Measurements from ENCODE around the gene CFAP97D1. TPM values are rescaled to one million over a fixed set of nuclear protein-coding genes. Genes with fewer than 3 reads are reported as not detected.

Gene CFAP97D1
- total and polyA plus RNA-seq, 2 donors (not counting 1 experiment from before 2014, with no cell fraction given) = 0.01 TPM; not detected in 1

GRCh38 chr17:43822570-43823190, 42.4 kb downstream of the CFAP97D1 start:
- TF ChIP-seq EZH2 (IDR thresholded peaks at IDR 0.05; ENCODE audit: borderline replicate concordance, insufficient read depth, low read depth, low read length, poor library complexity, severe bottlenecking) = no peak
- no peak for TF ChIP-seq CTCF (IDR thresholded peaks at IDR 0.05)
- no peak for ATAC-seq (ENCODE audit: low read depth)
- Mint-ChIP-seq H3K4me1 (no peaks in the 10 kb centered on the region), H3K27ac (no peak overlapping the region), H3K4me3 (no peak overlapping the region), H3K27me3 (peaks cover 9% of the 10 kb centered on the region), H3K9me3 (ENCODE audit: insufficient read depth) (no peaks in the 10 kb centered on the region)
- H3K9me3 ChIP-seq (ENCODE audit: control extremely low read depth in 1 of 3, control insufficient read depth in 2 of 3, insufficient read depth in 1 of 3, low read length in 2 of 3) = no peaks in the 10 kb centered on the region
- no peaks in the 10 kb centered on the region for H3K36me3 ChIP-seq (replicated peaks in 1 of 2; ENCODE audit: control extremely low read depth in 1 of 2, control insufficient read depth in 1 of 2, extremely low read depth in 1 of 2, insufficient read depth in 2 of 2, low read length in 1 of 2)
- no peaks in the 10 kb centered on the region for H4K20me1 ChIP-seq (ENCODE audit: control insufficient read depth, insufficient read depth, low read length, poor library complexity, severe bottlenecking)
- CTCF ChIA-PET = no interaction called here
- H3K9ac ChIP-seq (ENCODE audit: low read length) = no peak overlapping the region
- H2AFZ ChIP-seq (ENCODE audit: insufficient read depth, low read depth, low read length, poor library complexity, severe bottlenecking) = no peak overlapping the region
- H3K27ac ChIP-seq (ENCODE audit: low read length in 2 of 2) = no peak overlapping the region
- no peak overlapping the region for H3K4me2 ChIP-seq (replicated peaks; ENCODE audit: low read depth, low read length, poor library complexity, severe bottlenecking)
- no peaks in the 10 kb centered on the region for H3K79me2 ChIP-seq (ENCODE audit: control insufficient read depth, insufficient read depth, low read length)
- WGBS (ENCODE audit: insufficient coverage) = no CpG with 5 or more reads among the region's 5 CpGs
- no peaks in the 10 kb centered on the region for H3K27me3 ChIP-seq (replicated peaks in 1 of 4; ENCODE audit: control extremely low read depth in 1 of 4, control insufficient read depth in 3 of 4, insufficient read depth in 4 of 4, low read length in 3 of 4)
- intact Hi-C loops (cut with micrococcal nuclease) = no loop called here
- no peak overlapping the region for H3K4me3 ChIP-seq (ENCODE audit: control extremely low read depth in 1 of 5, extremely low read depth in 1 of 5, insufficient read depth in 1 of 5, low read depth in 2 of 5, low read length in 4 of 5)
- H3K4me1 ChIP-seq (ENCODE audit: control insufficient read depth in 2 of 2, insufficient read depth in 2 of 2, low read length in 2 of 2) = no peaks in the 10 kb centered on the region
- POLR2A ChIA-PET = no interaction called here
- DNase-seq = no peak

- WGBS (ENCODE audit: insufficient coverage) = 85% methylated on average over 4 of the region's 10 CpGs
- H3K9me3 ChIP-seq (ENCODE audit: control extremely low read depth in 1 of 3, control insufficient read depth in 2 of 3, insufficient read depth in 1 of 3, low read length in 2 of 3) = no peaks in the 10 kb centered on the region
- TF ChIP-seq CTCF (IDR thresholded peaks at IDR 0.05) (no peak), EZH2 (IDR thresholded peaks at IDR 0.05; ENCODE audit: borderline replicate concordance, insufficient read depth, low read depth, low read length, poor library complexity, severe bottlenecking) (no peak)
- no peak overlapping the region for H3K9ac ChIP-seq (ENCODE audit: low read length)
- no peaks in the 10 kb centered on the region for H3K27me3 ChIP-seq (replicated peaks in 1 of 4; ENCODE audit: control extremely low read depth in 1 of 4, control insufficient read depth in 3 of 4, insufficient read depth in 4 of 4, low read length in 3 of 4)
- H4K20me1 ChIP-seq (ENCODE audit: control insufficient read depth, insufficient read depth, low read length, poor library complexity, severe bottlenecking) = no peaks in the 10 kb centered on the region
- ATAC-seq (ENCODE audit: low read depth) (no peak), DNase-seq (no peak)
- H3K79me2 ChIP-seq (ENCODE audit: control insufficient read depth, insufficient read depth, low read length) = no peaks in the 10 kb centered on the region
- CTCF ChIA-PET = no interaction called here
- no peak overlapping the region for H3K4me3 ChIP-seq (ENCODE audit: control extremely low read depth in 1 of 5, extremely low read depth in 1 of 5, insufficient read depth in 1 of 5, low read depth in 2 of 5, low read length in 4 of 5)
- H2AFZ ChIP-seq (ENCODE audit: insufficient read depth, low read depth, low read length, poor library complexity, severe bottlenecking) = no peak overlapping the region
- H3K27ac ChIP-seq (ENCODE audit: low read length in 2 of 2) = no peak overlapping the region
- H3K4me2 ChIP-seq (replicated peaks; ENCODE audit: low read depth, low read length, poor library complexity, severe bottlenecking) = no peak overlapping the region
- Mint-ChIP-seq H3K9me3 (ENCODE audit: insufficient read depth) (no peaks in the 10 kb centered on the region), H3K27me3 (peaks cover 18% of the 10 kb centered on the region), H3K4me1 (no peaks in the 10 kb centered on the region), H3K4me3 (no peak overlapping the region), H3K27ac (no peak overlapping the region)
- H3K4me1 ChIP-seq (ENCODE audit: control insufficient read depth in 2 of 2, insufficient read depth in 2 of 2, low read length in 2 of 2) = no peaks in the 10 kb centered on the region
- POLR2A ChIA-PET = no interaction called here
- H3K36me3 ChIP-seq (replicated peaks in 1 of 2; ENCODE audit: control extremely low read depth in 1 of 2, control insufficient read depth in 1 of 2, extremely low read depth in 1 of 2, insufficient read depth in 2 of 2, low read length in 1 of 2) = no peaks in the 10 kb centered on the region
- intact Hi-C loops (cut with micrococcal nuclease) = no loop called here
Observed at GRCh38 chr17:43823350-43824084, 43.3 kb downstream of the CFAP97D1 start.

All from B cell (primary cell).